ENCODE measurements around the gene GNG7.
A peak's percentile ranks its signal among the peaks of the same experiment; 100 is the strongest.
"Not testable (repeated sequence)": the region's sequence is repeated elsewhere in the genome, so short reads cannot be mapped to it uniquely, and the experiment has no call there.

GNG7 gene

DNA sequence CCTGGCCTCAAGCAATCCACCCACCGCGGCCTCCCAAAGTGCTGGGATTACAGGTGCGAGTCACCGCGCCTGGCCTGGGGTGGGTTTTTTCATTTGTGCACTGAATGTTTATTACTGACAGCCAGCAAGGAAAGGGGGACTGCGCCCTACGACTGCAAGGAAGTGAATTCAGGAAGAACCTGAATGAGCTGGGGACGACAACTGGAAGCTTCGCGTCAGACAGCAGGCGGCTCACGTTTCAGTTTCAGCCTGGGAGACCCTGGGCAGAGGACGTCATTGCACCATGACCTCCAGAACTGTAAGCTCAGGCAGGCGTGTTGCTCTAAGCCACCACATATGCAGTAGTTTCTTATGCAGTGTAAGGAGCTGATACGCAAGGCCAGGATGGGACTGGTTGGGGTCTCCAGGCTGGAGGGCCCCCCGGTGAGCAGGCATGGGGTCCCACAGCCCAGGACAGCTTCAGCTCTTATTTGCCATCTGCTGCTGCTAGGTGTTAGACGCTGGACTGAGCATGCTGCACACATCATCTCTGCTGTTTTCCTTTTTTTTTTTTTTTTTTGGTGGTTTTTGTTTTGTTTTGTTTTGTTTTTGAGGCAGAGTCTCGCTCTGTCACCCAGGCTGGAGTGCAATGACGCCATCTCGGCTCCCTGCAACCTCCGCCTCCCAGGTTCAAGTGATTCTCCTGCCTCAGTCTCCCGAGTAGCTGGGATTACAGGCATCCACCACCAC, 160.0 kb downstream of the GNG7 start:
- DNase-seq (ENCODE audit: low read depth) = no peak
- H3K4me3 ChIP-seq (ENCODE audit: low read depth, low read length) = no peak overlapping the region
- in situ Hi-C loops (cut with HindIII; ENCODE audit: low sequenced_read_pairs) = no loop called here
- TF ChIP-seq, protein P1, sequence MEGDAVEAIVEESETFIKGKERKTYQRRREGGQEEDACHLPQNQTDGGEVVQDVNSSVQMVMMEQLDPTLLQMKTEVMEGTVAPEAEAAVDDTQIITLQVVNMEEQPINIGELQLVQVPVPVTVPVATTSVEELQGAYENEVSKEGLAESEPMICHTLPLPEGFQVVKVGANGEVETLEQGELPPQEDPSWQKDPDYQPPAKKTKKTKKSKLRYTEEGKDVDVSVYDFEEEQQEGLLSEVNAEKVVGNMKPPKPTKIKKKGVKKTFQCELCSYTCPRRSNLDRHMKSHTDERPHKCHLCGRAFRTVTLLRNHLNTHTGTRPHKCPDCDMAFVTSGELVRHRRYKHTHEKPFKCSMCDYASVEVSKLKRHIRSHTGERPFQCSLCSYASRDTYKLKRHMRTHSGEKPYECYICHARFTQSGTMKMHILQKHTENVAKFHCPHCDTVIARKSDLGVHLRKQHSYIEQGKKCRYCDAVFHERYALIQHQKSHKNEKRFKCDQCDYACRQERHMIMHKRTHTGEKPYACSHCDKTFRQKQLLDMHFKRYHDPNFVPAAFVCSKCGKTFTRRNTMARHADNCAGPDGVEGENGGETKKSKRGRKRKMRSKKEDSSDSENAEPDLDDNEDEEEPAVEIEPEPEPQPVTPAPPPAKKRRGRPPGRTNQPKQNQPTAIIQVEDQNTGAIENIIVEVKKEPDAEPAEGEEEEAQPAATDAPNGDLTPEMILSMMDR (IDR thresholded peaks at IDR 0.05; ENCODE audit: low read depth, low read length, missing control alignments) = no peak

DNA sequence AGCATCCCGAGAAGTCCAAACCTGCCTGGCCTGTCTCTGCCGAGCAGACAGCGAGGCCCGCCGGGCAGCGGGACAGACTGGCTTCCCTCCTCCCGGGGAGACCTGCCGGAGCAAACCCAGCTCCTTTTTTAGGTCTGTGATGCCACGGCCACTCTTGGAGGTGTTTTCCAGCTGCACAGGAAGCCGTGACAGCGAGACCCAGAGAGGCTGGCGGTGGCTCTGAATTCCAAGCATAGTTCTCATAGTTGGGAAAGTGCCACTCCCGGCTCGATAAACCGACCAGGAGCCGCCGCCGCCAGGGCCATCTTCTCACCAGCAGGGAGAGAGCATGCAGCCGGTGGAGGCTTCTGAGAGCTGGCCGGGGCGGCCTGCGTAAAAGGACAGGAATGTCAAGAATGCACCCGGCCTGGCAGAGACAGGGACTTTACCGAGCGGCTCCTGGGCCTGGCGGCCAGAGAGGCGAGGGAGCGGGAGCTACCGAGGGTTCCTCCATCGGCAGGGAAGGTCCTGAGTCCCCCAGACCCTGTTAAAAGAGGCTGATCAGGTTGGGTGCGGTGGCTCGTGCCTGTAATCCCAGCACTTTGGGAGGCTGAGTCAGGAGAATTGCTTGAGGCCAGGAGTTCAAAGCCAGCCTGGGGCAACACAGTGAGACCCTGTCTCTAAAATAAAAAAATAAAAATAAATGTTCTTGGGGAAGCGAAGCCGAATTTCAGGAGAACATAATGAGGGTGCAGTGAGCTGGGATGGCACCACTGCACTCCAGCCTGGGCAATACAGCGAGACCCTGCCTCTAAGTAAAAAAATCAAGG, 161.6 kb downstream of the GNG7 start:
- peak; percentile 97 for DNase-seq (ENCODE audit: low read depth)
- in situ Hi-C loops (cut with HindIII; ENCODE audit: low sequenced_read_pairs) = no loop called here
- no peak overlapping the region for H3K4me3 ChIP-seq (ENCODE audit: low read depth, low read length)
- TF ChIP-seq, protein P1 (IDR thresholded peaks at IDR 0.05; ENCODE audit: low read depth, low read length, missing control alignments) = peak; percentile 30

DNA sequence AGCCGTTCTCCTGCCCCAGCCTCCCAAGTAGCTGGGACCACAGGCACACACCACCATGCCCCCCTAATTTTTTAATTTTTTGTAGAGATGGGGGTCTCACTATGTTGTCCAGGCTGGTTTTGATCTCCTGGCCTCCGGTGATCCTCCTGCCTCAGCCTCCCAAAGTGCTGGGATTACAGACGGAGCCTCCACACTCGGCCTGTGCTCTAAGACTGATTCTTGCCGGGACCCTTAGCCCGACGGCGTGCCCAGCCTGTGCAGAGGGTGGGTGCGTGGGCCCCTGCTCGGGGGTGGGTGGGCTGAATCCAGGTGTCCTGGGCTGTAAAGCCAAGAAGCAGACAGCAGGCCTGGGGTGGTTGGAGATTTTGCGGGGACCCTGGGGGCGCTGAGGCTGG, 162.2 kb downstream of the GNG7 start:
- TF ChIP-seq, protein P1 (IDR thresholded peaks at IDR 0.05; ENCODE audit: low read depth, low read length, missing control alignments) = no peak
- H3K4me3 ChIP-seq (ENCODE audit: low read depth, low read length) = no peak overlapping the region
- no peak for DNase-seq (ENCODE audit: low read depth)
- in situ Hi-C loops (cut with HindIII; ENCODE audit: low sequenced_read_pairs) = no loop called here

DNA sequence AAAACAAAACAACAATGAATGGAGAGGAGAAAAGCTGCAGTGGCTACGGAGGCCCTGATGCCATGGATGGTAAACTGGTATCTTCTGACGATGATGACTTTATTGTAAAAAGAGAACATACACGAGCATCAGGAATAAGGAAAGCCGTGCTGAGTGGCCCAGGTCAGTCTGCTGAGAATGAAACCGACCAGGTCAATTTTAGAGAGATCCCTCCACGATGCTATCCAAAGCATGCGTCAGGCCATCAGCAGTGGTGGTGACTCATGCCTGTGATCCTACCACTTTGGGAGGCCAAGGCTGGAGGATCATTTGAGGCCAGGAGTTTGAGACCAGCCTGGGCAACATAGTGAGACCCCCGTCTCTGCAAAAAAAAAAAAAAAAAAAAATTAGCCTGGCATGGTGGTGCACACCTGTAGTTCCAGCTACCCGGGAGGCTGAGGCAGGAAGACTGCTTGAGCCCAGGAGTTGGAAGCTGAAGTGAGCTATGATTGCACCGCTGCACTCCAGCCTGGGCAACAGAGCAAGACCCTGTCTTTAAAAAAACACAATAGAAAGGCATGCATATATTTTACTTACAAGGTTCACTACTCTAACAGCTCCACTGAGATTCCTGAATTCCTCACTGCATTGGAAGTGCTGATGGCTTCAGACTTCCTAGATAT, 164.3 kb downstream of the GNG7 start:
- in situ Hi-C loops (cut with HindIII; ENCODE audit: low sequenced_read_pairs) = no loop called here
- TF ChIP-seq, protein P1 (IDR thresholded peaks at IDR 0.05; ENCODE audit: low read depth, low read length, missing control alignments) = no peak
- H3K4me3 ChIP-seq (ENCODE audit: low read depth, low read length) = no peak overlapping the region
- DNase-seq (ENCODE audit: low read depth) = no peak

DNA sequence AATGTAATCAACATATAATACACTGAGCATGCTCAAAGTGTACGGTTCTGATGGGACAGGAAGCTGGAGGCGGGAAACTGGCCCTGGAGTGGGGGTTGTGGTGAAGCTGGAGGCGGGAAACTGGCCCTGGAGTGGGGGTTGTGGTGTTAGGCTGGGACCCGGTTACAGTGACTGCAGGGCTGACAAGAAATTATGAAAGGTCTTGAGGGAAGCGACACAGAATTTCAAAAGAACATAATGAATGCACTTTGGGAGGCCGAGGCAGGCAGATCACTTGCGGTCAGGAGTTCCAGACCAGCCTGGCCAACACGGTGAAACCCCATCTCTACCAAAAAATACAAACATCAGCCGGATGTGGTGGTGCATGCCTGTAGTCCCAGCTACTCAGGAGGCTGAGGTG, 164.9 kb downstream of the GNG7 start:
- DNase-seq (ENCODE audit: low read depth); H3K4me3 ChIP-seq (ENCODE audit: low read depth, low read length); in situ Hi-C loops (cut with HindIII; ENCODE audit: low sequenced_read_pairs): not testable (repeated sequence)

DNA sequence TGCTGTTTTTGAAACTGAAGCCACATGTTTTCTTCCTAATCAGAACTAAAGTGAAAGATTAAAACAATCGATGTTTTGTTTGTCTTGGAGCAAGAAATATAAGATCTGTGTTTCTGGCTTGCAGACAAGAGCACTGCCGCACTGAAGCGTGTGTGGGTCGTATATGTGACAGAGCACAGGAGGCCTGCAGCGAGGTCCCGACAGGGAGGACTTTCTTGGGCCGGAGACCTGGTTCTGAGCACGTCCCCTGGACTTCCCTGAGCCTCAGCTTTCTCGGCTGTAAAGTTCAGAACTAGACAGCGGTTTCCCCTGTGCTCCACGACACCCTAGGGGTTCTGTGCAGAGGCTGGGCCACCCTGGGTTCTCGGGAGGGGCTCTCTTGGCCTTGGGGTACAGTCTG, 166.0 kb downstream of the GNG7 start:
- TF ChIP-seq, protein P1 (IDR thresholded peaks at IDR 0.05; ENCODE audit: low read depth, low read length, missing control alignments) = no peak
- in situ Hi-C loops (cut with HindIII; ENCODE audit: low sequenced_read_pairs) = no loop called here
- DNase-seq (ENCODE audit: low read depth) = no peak
- H3K4me3 ChIP-seq (ENCODE audit: low read depth, low read length) = no peak overlapping the region
